HepG2 (cell line): Measurements from ENCODE around the gene PLEKHA6. TPM values are rescaled to one million over a fixed set of nuclear protein-coding genes. Genes with fewer than 3 reads are reported as not detected.

Source experiments
- ATAC-seq: fragments of 200-7000 bp; cut with Tn5 transposase; 3 replicates; pipeline ENCODE4 v1.9.1; 2020; ENCODE audit warnings: mild to moderate bottlenecking, moderate library complexity
- BruUV-seq: library from RNA; stranded (reverse); fragments of 400-500 nt; replicated peaks from 2 replicates; lab custom pipeline; 2021; lab: Mats Ljungman, UMichigan
- CTCF ChIA-PET: fragments of 300-600 bp; formaldehyde crosslinking; extraction: SDS; loops from one replicate; lab custom pipeline; 2021; ENCODE audit warnings: low total read pairs, inconsistent platforms, low intra/inter-chr PET ratio; lab: Yijun Ruan, JAX
- POLR2A ChIA-PET: fragments of 350-600 bp; sonication (Branson Sonifier 250); formaldehyde crosslinking; loops from one replicate; lab custom pipeline; 2020; ENCODE audit warnings: antibody characterized with exemption, inconsistent platforms; lab: Yijun Ruan, JAX
- DNase-seq: peaks from one replicate; pipeline ENCODE4 v3.0.0-alpha.2; 2015; ENCODE audit warnings: low spot score
- FAIRE-seq: peaks from 3 replicates; lab custom pipeline; 2011; peaks lifted over from hg19 to GRCh38; lab: Jason Lieb, UNC
- H2AFZ ChIP-seq: one replicate; pipeline ENCODE4 v1.6.1; 2011; ENCODE audit warnings: low read length, inconsistent platforms
- H3K27ac ChIP-seq: fragments of 300-600 bp; 3 replicates; pipeline ENCODE4 v1.8.0; 2011; ENCODE audit warnings: mixed run types, mild to moderate bottlenecking, mixed read lengths, low read length, inconsistent platforms; ENCODE audit not compliant: insufficient read depth; ENCODE audit errors: extremely low read length
- H3K27me3 ChIP-seq, 2 experiments: fragments of 200-600 bp in 1 of 2; 2 replicates in 1 of 2; 3 replicates in 1 of 2; pipeline versions ENCODE4 v1.6.0 to v1.8.0; 2011; ENCODE audit warnings: low read length in 2 of 2, mild to moderate bottlenecking in 2 of 2, moderate library complexity in 2 of 2, inconsistent platforms in 1 of 2; ENCODE audit not compliant: insufficient read depth in 2 of 2, control insufficient read depth in 1 of 2
- H3K36me3 ChIP-seq, 2 experiments: fragments of 200-600 bp in 1 of 2; replicated peaks in 1 of 2; 2 replicates in 1 of 2; 3 replicates in 1 of 2; pipeline versions ENCODE4 v1.5.1 to v1.8.0; 2011; ENCODE audit warnings: low read length in 2 of 2, inconsistent platforms in 1 of 2; ENCODE audit not compliant: insufficient read depth in 2 of 2, control insufficient read depth in 1 of 2
- H3K4me1 ChIP-seq: 2 replicates; pipeline ENCODE4 v1.5.1; 2012; ENCODE audit warnings: low read length, inconsistent platforms; ENCODE audit not compliant: insufficient read depth
- H3K4me2 ChIP-seq: 2 replicates; pipeline ENCODE4 v1.6.0; 2011; ENCODE audit warnings: low read depth, low read length, inconsistent platforms
- H3K4me3 ChIP-seq, 3 experiments: fragments of 200-600 bp in 1 of 3; sonication (generic), shearing (Covaris generic) in 1 of 3; replicated peaks in 1 of 3; 2 replicates each; pipeline ENCODE4 v1.5.1; 2011 to 2016; ENCODE audit warnings: low read length in 3 of 3, inconsistent platforms in 2 of 3, low read depth in 2 of 3, mild to moderate bottlenecking in 2 of 3, control low read depth in 1 of 3, mixed read lengths in 1 of 3; ENCODE audit not compliant: insufficient read depth in 1 of 3
- H3K79me2 ChIP-seq: one replicate; pipeline ENCODE4 v1.6.1; 2011; ENCODE audit warnings: low read length, inconsistent platforms; ENCODE audit not compliant: insufficient read depth
- H3K9ac ChIP-seq: 2 replicates; pipeline ENCODE4 v1.6.0; 2011; ENCODE audit warnings: mild to moderate bottlenecking, low read depth, low read length, inconsistent platforms; ENCODE audit not compliant: insufficient read depth
- H3K9me3 ChIP-seq: 2 replicates; pipeline ENCODE4 v1.5.1; 2012; ENCODE audit warnings: mild to moderate bottlenecking, low read length
- H4K20me1 ChIP-seq: 2 replicates; pipeline ENCODE4 v1.6.0; 2011; ENCODE audit warnings: inconsistent platforms, mild to moderate bottlenecking, low read length, moderate library complexity; ENCODE audit not compliant: insufficient read depth
- FIP1L1 ChIP-seq: fragments of 200-400 bp; formaldehyde crosslinking; IDR thresholded peaks from 2 replicates; pipeline ENCODE4 v1.6.1; 2018; ENCODE audit warnings: low read depth, mild to moderate bottlenecking, low read length, moderate library complexity, borderline replicate concordance; ENCODE audit not compliant: insufficient read depth
- HNRNPL ChIP-seq: fragments of 200-400 bp; formaldehyde crosslinking; IDR thresholded peaks from 2 replicates; pipeline ENCODE4 v1.6.1; 2017; ENCODE audit warnings: mild to moderate bottlenecking, low read depth, low read length
- MAF1 ChIP-seq: sonication (generic); formaldehyde crosslinking; IDR thresholded peaks from 2 replicates; pipeline ENCODE4 v1.5.0; 2020; ENCODE audit warnings: missing genetic modification reagents, borderline replicate concordance
- RCOR2 ChIP-seq: IDR thresholded peaks from 2 replicates; pipeline ENCODE4 v1.6.1; 2016; ENCODE audit warnings: missing biosample characterization, missing genetic modification reagents
- SMAD1 ChIP-seq: sonication (generic); formaldehyde crosslinking; IDR thresholded peaks from 2 replicates; pipeline ENCODE4 v1.4.0; 2020; ENCODE audit warnings: missing genetic modification reagents, low read depth, mild to moderate bottlenecking, borderline replicate concordance
- WIZ ChIP-seq: sonication (generic); formaldehyde crosslinking; IDR thresholded peaks from 2 replicates; pipeline ENCODE4 v1.5.1; 2020; ENCODE audit warnings: mild to moderate bottlenecking, missing genetic modification reagents
- XRCC5 ChIP-seq: fragments of 200-400 bp; formaldehyde crosslinking; optimal IDR thresholded peaks from 2 replicates; pipeline ENCODE3; 2017; ENCODE audit warnings: mild to moderate bottlenecking, low read length
- ZNF652 ChIP-seq: IDR thresholded peaks from 2 replicates; pipeline ENCODE4 v1.6.1; 2016; ENCODE audit warnings: low read depth, borderline replicate concordance
- ZNF841 ChIP-seq: sonication (generic); formaldehyde crosslinking; IDR thresholded peaks from 2 replicates; pipeline ENCODE4 v1.8.1; 2023; ENCODE audit warnings: missing genetic modification reagents, borderline replicate concordance
- WGBS: methylation state at CpG from one replicate; pipeline ENCODE4 v1.1.6; 2017; ENCODE audit warnings: low lambda C conversion rate; 5-methylcytosine and 5-hydroxymethylcytosine counted together
- in situ Hi-C: cut with HindIII; loops from 2 replicates; pipeline ENCODE4 v1.10.0; 2017; ENCODE audit warnings: low pct_unique_long_range_greater_than_20kb; ENCODE audit not compliant: extremely low pct_ligation_motif_present
- intact Hi-C: fragments of 100-400 bp; cut with micrococcal nuclease; formaldehyde crosslinking; loops from one replicate; pipeline ENCODE4 v1.10.0; 2022; ENCODE audit not compliant: unreplicated experiment
- polyA plus RNA-seq, 8 experiments: library from polyadenylated mRNA; depleted of rRNA in 3 of 8; stranded (reverse) in 7 of 8; unstranded in 1 of 8; fragments of >200 nt; fragmentation: Illumina TruSeq in 4 of 8; extraction: Trizol in 4 of 8; gene quantifications; 2 replicates each; pipeline versions ENCODE4 v1.2.1 to v1.2.3, GENCODE V29; 2011 to 2016; ENCODE audit warnings: low read depth in 4 of 8, missing spikeins in 1 of 8, mixed read lengths in 1 of 8; ENCODE audit not compliant: insufficient read depth in 1 of 8
- total RNA-seq, 5 experiments: library from RNA; depleted of rRNA; stranded (reverse); fragments of >200 nt; fragmentation: Illumina TruSeq; extraction: Trizol; gene quantifications; 2 replicates each; pipeline ENCODE4 v1.2.3, GENCODE V29; 2016; ENCODE audit warnings: low read depth in 1 of 5
- TF ChIP-seq, protein P1 (sequence below): sonication (generic); formaldehyde crosslinking; conservative IDR thresholded peaks from 2 replicates; pipeline ENCODE4 v1.4.0; 2020; ENCODE audit warnings: missing genetic modification reagents
- TF ChIP-seq, protein P2 (sequence below): sonication (generic); formaldehyde crosslinking; IDR thresholded peaks from 2 replicates; pipeline ENCODE4 v1.5.0; 2020; ENCODE audit warnings: mild to moderate bottlenecking, missing genetic modification reagents, borderline replicate concordance
- TF ChIP-seq, protein P3 (sequence below), 2 experiments: fragments of 450-650 bp in 1 of 2; sonication (generic) in 1 of 2; formaldehyde crosslinking; IDR thresholded peaks; 2 replicates each; pipeline versions ENCODE4 v1.5.0 to v1.8.0; 2020 to 2022; ENCODE audit warnings: mild to moderate bottlenecking in 1 of 2, missing genetic modification reagents in 1 of 2
- TF ChIP-seq, protein P4 (sequence below): sonication (generic); formaldehyde crosslinking; IDR thresholded peaks from 2 replicates; pipeline ENCODE4 v1.8.1; 2022; ENCODE audit warnings: low read depth, mild to moderate bottlenecking, missing genetic modification reagents

The PLEKHA6 gene
- total and polyA plus RNA-seq, 2 of the 13 experiments (the other 11 are each of a cell fraction or from before 2014, with no cell fraction given) = 5.3 to 11.4 TPM

DNA sequence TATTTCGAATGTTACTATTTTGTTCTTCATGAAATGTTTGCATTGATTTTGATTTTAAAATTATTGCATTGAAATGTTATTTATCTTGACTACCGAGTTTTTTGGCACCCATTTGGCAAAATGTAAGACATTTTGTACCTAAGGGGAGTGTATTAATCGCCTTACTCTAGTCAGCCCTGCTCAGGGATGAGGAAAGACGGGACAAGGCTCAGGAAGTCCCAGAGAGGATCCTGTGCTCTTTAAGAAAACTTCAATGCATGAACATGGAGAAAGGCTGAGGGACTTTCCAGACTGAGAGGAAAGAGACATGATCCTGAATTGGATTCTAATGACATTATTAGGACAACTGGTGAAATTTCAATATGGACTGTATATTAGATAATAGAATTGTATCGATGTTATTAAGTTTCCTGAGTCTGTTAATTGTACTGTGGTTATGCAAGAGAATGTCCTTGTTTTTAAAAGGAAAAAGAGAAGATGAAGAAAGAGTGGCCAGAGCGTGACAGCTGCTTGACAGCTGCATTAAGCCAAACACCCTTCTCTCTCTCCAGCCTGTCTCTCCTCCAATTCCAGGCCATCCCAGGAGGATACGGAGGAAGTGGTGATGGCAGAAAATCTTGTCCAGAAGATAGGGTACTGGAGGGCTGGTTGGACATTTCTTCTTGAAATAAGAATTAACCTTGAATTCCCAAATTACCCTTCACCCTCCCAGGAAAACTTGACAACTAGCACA lies 66.0 kb downstream of the PLEKHA6 start:
- intact Hi-C loops = no loop called here
- ATAC-seq = no peak
- no TSS peak for BruUV-seq
- Histone ChIP-seq H3K79me2 (no peaks in the 10 kb centered on the region), H3K4me2 (no peak overlapping the region), H4K20me1 (no peaks in the 10 kb centered on the region), H3K9ac (no peak overlapping the region), H2AFZ (no peak overlapping the region), H3K27ac (no peak overlapping the region), H3K4me3 (no peak overlapping the region), H3K36me3 (no peaks in the 10 kb centered on the region), H3K4me1 (peaks cover 54% of the 10 kb centered on the region), H3K9me3 (no peaks in the 10 kb centered on the region), H3K27me3 (no peaks in the 10 kb centered on the region)
- no peak for FAIRE-seq
- CTCF ChIA-PET = no interaction called here
- POLR2A ChIA-PET = interaction anchor here (1.4 kb wide), 1 partner anchor 40 kb away, joined by 3 read pairs; no protein-coding TSS in a partner anchor
- in situ Hi-C loops = no loop called here
- DNase-seq = no peak
- TF ChIP-seq ZNF652 = no peak
- no peak for TF ChIP-seq SMAD1
- no peak for TF ChIP-seq FIP1L1
- TF ChIP-seq, protein P1, sequence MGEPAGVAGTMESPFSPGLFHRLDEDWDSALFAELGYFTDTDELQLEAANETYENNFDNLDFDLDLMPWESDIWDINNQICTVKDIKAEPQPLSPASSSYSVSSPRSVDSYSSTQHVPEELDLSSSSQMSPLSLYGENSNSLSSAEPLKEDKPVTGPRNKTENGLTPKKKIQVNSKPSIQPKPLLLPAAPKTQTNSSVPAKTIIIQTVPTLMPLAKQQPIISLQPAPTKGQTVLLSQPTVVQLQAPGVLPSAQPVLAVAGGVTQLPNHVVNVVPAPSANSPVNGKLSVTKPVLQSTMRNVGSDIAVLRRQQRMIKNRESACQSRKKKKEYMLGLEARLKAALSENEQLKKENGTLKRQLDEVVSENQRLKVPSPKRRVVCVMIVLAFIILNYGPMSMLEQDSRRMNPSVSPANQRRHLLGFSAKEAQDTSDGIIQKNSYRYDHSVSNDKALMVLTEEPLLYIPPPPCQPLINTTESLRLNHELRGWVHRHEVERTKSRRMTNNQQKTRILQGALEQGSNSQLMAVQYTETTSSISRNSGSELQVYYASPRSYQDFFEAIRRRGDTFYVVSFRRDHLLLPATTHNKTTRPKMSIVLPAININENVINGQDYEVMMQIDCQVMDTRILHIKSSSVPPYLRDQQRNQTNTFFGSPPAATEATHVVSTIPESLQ = no peak
- no peak for TF ChIP-seq WIZ (CRISPR knock-in tag)
- TF ChIP-seq, protein P2, sequence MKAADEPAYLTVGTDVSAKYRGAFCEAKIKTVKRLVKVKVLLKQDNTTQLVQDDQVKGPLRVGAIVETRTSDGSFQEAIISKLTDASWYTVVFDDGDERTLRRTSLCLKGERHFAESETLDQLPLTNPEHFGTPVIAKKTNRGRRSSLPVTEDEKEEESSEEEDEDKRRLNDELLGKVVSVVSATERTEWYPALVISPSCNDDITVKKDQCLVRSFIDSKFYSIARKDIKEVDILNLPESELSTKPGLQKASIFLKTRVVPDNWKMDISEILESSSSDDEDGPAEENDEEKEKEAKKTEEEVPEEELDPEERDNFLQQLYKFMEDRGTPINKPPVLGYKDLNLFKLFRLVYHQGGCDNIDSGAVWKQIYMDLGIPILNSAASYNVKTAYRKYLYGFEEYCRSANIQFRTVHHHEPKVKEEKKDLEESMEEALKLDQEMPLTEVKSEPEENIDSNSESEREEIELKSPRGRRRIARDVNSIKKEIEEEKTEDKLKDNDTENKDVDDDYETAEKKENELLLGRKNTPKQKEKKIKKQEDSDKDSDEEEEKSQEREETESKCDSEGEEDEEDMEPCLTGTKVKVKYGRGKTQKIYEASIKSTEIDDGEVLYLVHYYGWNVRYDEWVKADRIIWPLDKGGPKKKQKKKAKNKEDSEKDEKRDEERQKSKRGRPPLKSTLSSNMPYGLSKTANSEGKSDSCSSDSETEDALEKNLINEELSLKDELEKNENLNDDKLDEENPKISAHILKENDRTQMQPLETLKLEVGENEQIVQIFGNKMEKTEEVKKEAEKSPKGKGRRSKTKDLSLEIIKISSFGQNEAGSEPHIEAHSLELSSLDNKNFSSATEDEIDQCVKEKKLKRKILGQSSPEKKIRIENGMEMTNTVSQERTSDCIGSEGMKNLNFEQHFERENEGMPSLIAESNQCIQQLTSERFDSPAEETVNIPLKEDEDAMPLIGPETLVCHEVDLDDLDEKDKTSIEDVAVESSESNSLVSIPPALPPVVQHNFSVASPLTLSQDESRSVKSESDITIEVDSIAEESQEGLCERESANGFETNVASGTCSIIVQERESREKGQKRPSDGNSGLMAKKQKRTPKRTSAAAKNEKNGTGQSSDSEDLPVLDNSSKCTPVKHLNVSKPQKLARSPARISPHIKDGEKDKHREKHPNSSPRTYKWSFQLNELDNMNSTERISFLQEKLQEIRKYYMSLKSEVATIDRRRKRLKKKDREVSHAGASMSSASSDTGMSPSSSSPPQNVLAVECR (CRISPR knock-in tag) = no peak
- TF ChIP-seq MAF1 = no peak
- TF ChIP-seq ZNF841 (CRISPR knock-in tag) = no peak
- TF ChIP-seq, protein P3, sequence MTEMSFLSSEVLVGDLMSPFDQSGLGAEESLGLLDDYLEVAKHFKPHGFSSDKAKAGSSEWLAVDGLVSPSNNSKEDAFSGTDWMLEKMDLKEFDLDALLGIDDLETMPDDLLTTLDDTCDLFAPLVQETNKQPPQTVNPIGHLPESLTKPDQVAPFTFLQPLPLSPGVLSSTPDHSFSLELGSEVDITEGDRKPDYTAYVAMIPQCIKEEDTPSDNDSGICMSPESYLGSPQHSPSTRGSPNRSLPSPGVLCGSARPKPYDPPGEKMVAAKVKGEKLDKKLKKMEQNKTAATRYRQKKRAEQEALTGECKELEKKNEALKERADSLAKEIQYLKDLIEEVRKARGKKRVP (CRISPR knock-in tag; IDR thresholded peaks at IDR 0.05) = no peak
- no peak for TF ChIP-seq RCOR2
- TF ChIP-seq XRCC5 = no peak
- TF ChIP-seq, protein P4, sequence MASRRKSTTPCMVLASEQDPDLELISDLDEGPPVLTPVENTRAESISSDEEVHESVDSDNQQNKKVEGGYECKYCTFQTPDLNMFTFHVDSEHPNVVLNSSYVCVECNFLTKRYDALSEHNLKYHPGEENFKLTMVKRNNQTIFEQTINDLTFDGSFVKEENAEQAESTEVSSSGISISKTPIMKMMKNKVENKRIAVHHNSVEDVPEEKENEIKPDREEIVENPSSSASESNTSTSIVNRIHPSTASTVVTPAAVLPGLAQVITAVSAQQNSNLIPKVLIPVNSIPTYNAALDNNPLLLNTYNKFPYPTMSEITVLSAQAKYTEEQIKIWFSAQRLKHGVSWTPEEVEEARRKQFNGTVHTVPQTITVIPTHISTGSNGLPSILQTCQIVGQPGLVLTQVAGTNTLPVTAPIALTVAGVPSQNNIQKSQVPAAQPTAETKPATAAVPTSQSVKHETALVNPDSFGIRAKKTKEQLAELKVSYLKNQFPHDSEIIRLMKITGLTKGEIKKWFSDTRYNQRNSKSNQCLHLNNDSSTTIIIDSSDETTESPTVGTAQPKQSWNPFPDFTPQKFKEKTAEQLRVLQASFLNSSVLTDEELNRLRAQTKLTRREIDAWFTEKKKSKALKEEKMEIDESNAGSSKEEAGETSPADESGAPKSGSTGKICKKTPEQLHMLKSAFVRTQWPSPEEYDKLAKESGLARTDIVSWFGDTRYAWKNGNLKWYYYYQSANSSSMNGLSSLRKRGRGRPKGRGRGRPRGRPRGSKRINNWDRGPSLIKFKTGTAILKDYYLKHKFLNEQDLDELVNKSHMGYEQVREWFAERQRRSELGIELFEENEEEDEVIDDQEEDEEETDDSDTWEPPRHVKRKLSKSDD (CRISPR knock-in tag) = no peak
- TF ChIP-seq HNRNPL = no peak
- WGBS = 92% methylated on average over 7 of the region's 7 CpGs
